Globus pallidus (tissue), 1 donor: ENCODE results near the gene CA11.
"Not testable (repeated sequence)": the region's sequence is repeated elsewhere in the genome, so short reads cannot be mapped to it uniquely, and the experiment has no call there.

Source experiments
- DNase-seq: peaks from one replicate; pipeline ENCODE4 v3.0.0-alpha.2; 2015; ENCODE audit warnings: low spot score

CA11 gene

DNA sequence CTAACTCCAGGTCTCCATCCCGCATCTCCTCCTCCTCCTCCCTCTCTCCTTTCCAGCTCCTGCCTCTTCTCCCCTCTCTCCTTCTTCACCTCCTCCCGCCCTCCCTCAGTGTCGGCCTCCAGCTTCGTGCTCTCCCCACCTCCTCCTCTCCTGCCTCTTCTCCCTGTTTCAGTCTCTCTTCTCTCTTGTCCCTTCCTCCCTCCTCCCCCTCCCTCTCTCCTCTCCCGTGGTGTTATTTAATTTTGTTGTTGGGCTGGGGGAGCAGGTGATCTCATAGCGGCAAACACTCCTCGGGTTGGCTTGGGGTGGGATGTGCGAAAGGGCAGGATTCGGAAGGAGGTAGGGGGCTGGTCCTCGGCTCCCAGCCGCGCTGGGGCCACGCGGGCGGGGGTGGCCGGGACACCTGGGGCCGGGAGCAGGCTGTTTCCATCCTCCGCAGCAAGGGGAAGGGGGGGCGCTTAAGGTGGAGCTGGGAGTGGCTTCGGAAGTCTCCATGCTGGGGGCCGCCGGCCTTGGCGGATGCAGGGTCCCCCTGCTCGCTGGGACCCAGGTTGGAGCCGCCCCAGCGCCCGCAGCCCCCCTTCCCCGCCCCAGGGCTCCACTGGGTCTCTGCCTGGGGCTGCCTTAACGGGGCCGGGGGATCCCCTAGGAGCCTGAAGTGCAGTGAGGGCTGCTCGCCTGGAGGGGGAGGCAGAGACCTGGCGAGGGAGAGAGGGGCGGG, at the start of gene CA11:
Gene CA11, minus strand, starts transcription at position 187 of the 721 bp plus-strand sequence. CDS start 555 bp downstream, outside the sequence.
- peak; percentile 89 for DNase-seq

DNA sequence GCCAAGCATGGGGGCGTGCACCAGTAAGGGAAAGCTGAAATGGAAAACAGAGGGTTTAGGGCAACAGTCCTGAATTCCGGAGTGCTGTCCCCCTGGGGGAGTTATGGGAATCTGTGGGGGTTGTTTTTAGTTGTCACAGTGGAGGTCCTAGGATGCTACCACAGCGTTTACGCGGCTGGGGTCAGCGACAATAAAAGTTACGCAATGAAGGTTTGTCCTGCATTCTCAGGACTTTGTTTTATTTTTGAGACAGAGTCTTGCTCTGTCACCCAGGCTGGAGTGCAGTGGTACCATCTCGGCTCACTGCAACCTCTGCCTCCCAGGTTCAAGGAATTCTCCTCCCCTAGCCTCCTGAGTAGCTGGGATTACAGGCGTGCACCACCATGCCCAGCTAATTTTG, 47.6 kb upstream of the CA11 start:
- DNase-seq = not testable (repeated sequence)

DNA sequence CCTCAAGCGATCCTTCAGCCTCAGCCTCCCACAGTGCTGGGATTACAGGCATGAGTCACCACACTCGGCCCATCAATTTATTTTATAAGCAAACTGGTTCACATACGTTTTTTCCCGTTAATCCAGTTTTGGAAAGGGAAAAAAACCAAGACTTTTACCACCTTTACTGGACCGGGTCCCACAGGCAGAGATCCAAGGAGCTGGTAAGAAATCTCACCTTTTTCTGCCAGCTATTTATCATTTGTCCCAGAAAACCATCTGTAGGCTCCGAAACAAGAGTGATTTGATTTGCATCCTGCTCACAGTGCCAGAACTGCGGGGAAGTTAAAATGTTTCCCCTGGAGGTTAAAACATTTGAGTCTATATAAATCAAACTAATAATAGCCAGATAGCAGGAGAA, 43.5 kb upstream of the CA11 start:
- no peak for DNase-seq

DNA sequence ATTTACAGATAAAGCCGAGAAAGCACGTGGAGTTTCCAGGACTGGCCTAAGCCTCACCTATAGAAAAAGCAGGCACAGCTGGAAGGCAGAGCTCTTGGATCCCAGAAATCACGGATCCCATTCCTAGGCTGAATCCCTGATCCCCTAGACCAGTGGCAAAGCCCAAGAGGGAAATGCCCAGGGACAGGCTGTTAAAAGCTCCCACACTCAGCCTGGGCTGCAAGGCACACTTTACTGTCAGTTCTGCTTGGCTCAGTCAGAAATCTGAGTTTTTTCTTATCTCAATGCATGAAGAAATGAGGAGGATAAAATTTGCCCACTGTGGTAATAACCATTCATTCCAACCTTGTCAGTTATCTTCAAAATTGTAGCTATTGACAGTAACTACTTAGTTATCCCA, 41.8 kb upstream of the CA11 start:
- no peak for DNase-seq

DNA sequence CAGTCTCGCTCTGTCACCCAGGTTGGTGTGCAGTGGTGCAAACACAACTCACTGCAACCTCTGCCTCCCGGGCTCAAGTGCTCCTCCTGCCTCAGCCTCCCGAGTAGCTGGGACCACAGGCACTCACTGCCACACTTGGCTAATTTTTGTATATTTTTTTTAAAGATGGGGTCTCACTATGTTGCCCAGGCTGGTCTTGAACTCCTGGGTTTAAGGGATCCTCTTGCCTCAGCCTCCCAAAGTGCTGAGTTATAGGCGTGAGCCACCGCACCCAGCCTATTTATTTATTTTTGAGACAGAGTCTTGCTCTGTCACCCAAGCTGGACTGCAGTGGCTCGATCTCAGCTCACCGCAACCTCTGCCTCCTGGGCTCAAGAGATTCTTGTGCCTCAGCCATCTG, 40.6 kb upstream of the CA11 start:
- not testable (repeated sequence) for DNase-seq

- no peak for DNase-seq
Measured at GRCh38 chr19:48686088-48686487, 40.1 kb upstream of the CA11 start.

- DNase-seq = no peak
Measured at GRCh38 chr19:48685583-48685982, 39.6 kb upstream of the CA11 start.

DNA sequence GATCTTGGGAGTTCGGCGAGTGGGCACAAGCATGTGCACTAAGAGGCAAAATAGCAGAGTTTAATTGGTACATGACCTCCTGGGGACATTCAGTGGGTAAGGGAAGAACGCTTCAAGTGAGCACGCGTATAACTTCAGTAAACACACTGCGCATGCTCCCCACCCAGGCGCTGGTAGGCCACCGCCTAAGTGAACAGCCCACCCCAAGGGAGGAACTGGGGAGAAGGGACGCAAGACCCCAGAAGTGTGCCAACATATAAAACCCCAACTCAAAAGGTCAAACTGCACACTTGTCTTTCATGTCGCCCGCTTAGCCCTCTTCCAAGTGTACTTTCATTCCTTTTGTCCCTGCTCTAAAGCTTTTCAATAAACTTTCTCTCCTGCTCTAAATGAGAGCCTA, 37.4 kb upstream of the CA11 start:
- peak; percentile 83 for DNase-seq

DNA sequence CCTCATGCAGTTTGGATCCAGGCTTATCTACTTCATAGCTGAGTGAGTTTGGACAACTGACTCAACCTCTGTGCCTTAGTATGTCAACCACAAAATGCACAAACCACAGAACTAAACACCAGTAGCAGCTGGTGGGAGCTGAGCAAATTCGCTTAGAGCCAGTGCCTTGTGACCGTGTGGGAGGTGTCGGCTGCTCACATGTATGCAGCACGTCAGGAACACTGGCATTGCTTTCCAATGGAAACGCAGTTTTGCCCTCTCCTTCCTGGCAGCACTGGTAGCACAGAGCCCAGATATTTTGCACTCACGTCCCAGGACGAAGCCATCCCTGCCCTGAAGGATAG, 35.1 kb upstream of the CA11 start:
- no peak for DNase-seq

DNA sequence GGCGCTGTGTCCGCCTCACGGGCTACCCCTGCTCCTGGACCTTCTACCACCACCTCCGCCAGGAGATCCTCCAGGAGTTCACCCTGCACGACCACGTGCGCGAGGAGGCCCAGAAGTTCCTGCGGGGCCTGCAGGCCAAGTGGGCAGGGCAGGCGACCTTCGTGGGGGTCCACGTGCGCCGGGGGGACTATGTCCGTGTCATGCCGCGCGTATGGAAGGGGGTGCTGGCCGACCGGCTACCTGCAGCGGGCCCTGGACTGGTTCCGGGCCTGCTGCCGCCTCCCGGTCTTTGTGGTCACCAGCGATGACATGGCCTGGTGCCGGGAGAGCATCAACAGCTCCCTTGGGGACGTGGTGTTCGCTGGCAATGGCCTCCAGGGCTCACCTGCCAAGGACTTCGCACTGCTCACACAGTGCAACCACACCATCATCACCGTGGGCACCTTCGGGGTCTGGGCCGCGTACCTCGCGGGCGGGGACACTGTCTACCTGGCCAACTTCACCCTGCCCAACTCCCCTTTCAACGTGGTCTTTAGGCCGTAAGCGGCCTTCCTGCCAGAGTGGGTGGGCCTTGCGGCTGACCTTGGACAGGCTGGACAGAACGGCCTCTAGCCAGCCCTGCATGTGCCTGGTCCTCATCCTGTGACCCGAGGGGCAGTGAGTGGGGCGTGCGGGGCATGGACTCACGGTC, 34.6 kb upstream of the CA11 start:
- DNase-seq = no peak

- not testable (repeated sequence) for DNase-seq
Measured at GRCh38 chr19:48680006-48680405, 34.0 kb upstream of the CA11 start.

DNA sequence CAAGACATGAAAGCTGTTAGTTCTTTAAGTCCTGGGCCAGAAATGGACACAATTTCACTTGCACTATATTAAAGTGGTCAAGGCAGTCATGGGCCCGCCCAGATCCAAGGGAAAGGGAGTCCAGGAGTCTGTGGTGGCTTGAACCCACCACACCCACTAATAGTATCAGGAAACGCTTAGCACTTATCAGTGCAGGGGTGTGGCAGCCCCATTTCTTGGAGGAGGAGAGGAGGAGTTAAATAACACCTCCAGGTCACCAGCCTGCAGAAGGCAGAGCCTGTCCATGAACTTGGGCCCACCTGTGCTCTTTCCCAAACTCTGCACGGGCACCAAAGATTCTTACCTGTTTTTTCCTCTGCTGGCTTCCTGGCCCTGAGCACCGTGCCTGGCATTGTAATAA, 32.2 kb upstream of the CA11 start:
- no peak for DNase-seq

DNA sequence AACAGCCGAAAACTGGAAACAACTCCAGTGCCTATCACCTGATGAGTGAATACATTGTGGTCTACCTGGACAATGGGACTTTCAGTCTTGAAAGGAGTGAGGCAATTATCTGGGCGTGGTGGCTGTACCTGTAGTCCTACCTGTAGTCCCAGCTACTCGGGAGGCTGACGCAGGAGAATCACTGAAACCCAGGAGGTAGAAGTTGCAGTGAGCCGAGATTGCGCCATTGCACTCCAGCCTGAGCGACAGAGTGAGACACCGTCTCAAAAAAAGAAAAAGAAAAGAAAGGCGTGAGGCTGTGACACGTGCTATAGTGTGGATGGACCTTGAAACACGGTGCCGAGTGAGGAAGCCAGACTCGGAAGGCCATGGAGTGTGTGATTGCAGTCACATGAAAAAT, 30.9 kb upstream of the CA11 start:
- DNase-seq = no peak

DNA sequence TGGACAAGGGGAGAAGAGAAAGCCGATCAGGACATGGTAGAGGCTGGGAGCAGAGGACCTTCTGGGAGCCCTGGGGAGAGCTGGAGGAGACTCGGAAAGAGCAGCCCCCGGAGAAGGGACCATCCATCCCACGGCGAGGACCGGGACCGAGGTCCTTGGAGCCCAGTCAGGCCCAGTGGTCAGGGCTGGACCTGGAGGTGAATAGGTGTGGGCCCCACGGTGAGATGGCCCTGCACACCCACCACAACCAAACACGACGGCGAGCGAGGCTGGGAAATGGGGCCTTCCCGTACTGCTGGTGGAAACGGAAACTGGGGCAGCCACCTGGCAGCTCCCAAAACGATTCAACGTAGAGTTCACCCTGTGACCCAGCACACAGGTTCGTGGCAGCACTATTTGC, 30.5 kb upstream of the CA11 start:
- DNase-seq = no peak

GRCh38 chr19:48674921-48675824, 29.2 kb upstream of the CA11 start:
- DNase-seq = peak; percentile 86

DNA sequence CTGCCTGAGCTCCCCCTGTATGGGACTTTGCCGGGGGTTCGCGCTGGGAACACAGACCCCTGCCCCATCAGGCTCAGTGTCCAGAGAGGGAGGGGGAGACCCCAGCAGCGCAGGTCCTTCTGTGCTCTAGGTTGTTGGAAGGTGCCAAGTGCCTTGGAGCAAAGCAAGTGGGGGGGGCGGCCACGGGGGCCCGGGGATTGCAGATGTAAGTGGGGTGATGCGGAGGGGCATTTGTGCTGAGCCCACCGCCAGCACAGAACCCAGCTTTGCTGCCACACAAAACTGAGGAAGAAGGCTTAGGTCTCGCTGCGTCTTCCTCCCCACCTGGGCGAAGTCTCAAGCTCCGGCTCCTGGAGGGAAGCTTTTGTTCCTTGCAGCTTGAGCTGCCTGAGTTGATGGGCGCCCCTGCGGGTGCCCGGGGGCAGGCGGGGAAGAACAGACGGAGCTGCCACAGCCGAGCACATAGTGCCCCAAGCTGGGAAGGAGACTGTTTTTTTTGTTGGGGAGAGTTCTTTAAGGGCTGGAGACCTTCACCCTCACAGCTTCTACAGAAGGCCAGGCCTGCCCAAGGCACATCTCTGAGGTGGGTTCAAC, 28.3 kb upstream of the CA11 start:
- DNase-seq = no peak

DNA sequence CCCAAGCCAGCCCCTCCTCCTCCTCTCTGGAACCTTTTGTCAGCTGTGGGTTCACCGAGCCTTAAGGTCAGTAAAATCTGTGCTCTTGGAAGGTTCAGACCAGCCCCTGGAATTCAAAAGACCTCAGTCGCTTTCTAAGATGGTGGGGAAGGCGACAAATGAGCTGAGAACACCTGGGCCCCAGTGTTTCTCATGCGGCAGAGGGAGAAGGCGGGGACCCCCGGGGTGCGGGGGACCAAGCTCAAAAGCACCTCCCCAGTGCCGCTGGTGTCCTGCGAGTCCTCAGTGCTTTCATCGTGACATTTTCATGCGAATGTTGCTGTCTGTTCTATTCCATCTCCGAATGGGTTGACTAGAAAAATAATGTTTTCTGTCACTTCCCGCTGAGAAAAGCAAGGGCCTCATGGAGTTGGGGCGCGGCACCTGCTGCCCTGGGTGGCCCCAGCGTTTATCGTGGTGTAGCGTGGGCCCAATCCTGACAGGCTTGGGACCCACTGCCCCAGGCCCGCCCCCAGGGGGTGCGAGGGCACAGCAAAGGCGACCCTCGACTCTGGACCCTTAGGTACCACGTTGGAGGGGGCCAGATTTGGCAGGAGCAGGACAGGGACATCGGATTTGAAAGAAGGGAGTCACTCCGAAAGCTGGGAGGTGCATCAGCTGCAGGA, 27.6 kb upstream of the CA11 start:
- DNase-seq = no peak

DNA sequence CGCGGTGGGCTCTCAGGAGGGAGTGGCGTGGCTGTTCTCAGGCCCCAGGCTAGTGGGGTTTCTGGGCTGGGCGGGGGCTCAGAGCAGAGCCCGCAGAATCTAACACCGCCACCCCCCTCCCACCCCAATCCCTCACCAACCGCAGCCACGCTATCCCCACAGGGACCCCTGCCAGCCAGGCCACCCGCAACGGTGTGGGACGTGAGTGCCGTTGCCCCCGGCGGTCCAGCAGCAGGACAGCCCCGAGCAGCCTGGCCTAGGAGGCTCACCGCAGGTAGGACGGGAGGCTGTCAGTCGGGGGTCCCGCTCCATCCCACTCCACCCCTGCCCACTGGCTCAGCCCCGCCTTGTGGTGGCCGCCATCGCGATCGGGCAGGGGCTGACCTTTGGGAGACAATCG, 27.0 kb upstream of the CA11 start, which contains the start of gene NTN5:
Gene NTN5, minus strand, starts transcription at position 24 of the 400 bp plus-strand sequence. CDS start 2,031 bp downstream, outside the sequence.
- DNase-seq = no peak

DNA sequence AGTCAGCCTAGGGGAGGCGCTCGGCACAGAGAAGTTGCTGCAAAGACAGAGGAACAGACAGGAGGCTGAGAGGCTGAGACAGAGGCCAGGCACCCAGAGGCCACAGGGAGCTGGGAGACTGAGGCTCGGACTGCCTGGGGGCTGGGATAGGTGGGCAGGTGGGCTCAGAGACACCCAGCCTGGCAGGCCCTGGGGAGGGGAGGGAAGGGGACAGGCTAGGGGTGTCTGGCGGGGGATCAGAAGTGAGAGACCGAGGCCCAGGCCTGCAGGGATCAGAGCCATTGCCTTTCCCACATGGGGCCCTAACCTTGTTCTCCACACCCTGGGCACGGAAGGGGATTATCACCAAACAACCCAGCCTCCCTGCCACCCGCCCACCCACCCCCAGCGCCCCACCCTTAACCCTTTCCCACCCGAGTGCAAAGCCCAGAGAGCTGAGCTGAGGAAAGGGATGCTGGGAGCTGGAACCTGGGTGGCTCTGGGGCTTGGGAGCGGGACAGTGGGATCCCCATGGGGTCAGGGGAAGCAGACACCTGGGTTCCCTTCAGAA, 25.5 kb upstream of the CA11 start:
- DNase-seq = no peak

GRCh38 chr19:48670699-48671445, 24.9 kb upstream of the CA11 start:
- DNase-seq = no peak
